ENCODE measurements around the gene OLIG3.

OLIG3 gene

DNA sequence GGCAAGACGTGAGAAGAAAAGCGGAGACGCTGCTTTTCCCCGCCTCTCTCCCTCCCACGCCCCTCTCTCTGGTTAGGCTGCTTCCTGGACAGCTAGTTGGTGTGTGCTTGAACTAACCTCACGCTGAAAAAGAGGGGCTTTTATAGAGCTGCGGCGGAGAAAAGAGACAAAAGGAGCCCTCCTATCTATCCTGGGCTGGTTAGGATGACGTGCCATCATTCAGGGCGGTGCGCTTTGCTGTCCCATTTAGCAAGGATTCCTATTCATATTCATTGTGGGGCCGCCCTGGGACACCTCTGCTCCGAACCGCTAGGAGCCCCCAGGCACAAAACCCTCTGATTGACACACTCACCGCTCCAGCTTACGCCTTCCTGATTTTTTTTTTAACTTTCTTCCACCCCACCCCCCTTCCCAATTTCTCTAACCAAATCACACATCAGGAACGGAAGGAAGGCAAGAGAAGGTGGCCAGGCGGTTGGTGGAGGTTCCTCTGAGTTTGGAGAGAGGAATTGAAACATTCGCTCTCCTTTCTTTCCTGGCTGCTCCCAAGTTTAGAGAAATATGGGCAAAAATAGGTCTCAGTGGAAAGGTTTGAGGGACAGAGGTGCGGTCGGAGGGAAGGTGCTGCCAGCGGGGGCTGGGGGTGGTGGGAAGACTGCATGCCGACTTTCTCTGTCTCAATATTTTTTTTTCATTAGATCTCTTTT, at the start of gene OLIG3:
OLIG3 (minus strand) TSS at position 114 of the 707 bp plus-strand sequence. CDS start 224 bp downstream, outside the sequence.
- no peak for FAIRE-seq

DNA sequence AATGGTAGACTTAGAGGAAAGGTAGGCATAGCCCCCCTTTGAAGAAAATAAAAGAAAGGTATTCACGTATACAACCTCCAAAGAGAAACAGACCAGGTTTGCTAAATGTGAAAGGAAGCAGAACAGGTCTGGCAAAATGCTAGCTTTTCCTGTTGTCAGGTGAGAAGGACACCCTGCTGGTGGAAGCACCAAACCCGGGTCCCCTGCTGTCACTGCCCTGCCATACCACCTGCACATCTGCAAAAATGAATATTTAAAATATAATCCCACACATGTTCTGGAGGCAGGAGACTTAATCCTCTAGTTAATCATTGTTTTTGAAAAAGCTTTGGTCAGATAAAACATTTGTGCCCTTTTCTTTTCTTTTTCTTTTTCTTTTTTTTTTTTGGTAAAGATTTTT, 48.9 kb upstream of the OLIG3 start:
- no peak for FAIRE-seq

DNA sequence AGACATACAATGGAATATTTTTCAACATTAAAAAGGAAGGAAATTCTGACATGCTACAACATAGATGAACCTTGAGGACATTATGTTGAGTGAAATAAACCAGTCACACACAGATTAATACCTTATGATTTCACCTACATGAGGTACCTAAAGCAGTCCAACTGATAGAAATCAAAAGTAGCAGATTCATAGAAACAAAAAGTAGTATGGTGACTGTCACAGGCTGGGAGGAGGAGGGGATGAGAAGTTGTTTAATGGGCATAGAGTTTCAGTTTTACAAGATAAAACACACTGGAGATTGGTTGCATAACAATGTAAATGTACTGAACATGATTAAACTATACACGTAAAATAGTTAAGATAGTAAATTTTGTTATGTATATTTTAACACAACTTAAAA, 48.5 kb upstream of the OLIG3 start:
- no peak for FAIRE-seq

DNA sequence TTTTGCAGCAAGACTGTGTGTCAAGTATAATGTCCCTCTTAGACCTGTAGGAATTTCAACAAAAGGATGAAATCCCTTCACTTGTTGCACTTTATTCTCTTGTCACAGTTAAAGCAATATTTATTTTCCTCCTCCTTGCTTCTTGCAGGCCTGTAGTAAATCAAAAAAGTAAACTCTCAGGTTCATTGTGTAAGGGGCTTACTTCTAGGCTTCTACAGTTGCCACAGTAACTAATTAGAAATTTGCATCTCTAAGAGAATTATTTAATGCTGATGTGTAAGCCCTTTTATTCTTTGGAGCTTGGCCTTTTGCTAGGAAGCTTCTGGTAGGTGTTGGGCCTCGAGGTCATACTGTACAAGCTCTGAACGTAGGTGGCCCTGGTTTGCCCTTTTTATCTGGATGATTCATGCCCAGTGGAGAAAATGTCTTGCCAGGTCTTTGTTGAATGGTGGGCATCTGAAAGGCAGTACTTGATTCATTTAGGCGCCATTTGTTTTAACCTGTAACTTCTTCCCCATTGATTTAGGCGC, 47.4 kb upstream of the OLIG3 start:
- no peak for FAIRE-seq

DNA sequence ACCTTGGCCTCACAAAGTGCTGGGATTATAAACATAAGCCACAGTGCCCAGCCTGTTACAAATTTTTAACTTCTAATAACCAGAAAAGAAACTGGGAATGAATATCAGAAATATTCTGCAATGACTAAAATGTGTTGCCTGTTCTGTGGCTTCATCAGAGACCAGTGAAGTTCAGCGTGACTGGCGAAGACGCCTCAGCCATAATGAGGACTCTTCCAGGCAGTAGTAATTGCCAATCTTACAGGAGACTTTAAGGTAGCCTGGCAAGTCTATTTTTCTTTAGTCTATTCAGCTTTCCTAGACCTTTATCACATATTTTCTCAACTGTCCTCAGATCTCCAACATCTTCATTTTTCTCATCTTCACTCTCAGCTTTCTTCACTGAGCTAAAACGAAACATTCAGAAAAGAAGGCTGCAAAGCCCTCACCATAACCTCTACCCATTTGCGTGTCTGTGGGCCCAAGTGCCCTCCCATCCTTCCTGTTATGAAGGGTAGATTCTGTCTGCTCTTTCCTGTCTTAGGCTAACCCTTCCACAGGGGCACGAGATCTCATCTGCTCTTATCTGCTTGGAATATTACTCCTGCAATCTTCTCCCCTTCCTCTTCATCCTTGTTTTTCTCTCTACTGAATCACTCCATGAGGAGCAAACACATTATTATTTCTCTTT, 42.0 kb upstream of the OLIG3 start:
- no peak for FAIRE-seq

DNA sequence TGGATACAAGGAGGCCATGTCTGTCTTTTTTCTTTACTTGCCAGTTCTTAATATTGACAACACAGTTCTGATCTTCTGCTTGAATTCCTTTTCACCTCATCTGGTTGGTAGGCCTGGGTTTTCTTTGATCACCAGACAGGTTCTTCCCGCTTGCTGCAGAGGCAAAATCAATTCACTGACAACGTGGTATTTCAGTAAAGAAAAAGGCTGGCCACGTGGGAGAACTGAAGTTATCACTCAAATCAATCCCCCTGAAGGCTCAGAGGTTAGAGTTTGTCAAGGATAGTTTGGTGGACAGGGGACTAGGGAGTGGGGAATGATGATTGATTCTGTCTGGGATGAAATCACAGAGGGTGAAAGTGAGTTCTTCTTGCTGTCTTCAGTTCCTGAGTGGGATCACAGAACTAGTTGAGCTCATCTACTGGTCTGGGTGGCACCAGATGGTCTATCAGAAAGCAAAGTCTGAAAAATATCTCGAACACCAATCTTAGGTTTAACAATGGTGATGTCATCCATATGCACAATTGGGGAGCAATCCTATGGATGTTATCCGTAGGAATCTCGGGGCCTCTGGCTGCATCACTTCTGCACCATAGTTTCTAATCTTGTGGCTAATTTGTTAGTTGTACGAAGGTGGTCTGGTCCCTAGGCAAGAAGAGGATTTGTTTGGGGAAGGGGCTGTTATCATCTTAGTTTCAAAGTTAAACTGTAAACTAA, 37.3 kb upstream of the OLIG3 start:
- FAIRE-seq: no peak

DNA sequence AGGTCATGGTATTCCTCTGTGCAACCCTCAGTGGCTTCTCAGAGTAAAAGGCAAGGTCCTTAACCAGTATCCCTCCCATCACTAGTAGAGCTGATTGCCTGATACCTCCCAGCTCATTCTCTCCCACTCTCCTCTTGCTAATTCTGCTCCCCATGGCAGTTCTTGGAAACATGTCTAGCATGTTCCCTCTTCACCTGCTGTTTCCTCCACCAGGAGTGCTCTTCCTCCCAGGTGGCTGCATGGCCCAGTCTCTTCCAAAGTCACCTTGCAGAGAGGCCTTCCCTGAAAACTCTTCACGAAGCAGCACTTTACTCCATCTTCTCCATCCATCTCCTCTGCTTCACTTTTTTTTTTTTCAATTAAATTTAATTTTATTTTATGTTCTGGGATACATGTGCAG, 36.2 kb upstream of the OLIG3 start:
- FAIRE-seq: no peak

DNA sequence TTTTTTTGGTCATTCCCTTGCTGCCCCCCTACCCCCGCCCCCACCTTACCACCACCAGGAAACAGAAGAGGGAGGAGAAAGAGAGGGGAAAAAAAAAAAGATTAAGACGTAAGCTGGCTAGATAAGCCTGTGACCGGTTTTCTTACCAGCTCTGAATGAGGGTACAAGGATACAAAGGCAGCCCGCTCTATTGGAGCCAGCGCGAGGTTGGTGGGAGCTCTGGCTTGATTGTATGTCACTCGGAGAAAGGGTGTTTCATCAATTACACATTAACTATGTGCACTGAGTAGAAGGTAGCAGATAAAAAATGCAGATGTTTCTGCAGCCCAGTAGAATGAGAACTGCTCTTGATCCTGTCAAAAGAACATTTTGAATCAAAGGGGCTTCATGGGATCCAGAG, 28.6 kb upstream of the OLIG3 start:
- FAIRE-seq: no peak

DNA sequence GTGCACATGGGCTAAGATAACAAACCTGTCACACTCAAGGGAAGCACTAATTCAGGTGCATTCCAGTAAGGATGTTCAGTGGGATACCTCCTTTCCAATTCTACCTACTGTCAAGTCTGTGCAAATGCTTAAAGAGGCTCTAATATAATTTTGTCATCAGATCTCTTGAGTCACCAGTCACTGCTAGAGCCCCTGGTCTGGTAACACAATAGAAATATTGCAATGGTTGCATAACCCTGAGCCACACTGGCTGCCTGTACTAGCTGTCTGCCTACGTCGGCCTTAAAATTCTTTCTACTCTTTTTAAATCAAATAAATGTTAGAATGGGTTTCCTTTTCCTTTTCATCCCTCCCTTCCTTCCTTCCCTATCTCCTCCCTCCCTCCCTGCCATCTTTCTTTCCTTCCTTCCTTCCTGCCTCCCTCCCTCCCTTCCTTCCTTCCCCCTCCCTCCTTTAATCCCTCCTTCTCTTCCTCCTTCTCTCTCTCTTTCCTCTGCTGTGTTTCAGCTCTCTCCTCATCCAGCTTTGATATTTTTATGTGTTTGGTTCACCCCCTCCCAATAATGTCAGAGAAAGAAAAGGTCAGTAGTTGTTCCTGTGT, 28.1 kb upstream of the OLIG3 start:
- no peak for FAIRE-seq

DNA sequence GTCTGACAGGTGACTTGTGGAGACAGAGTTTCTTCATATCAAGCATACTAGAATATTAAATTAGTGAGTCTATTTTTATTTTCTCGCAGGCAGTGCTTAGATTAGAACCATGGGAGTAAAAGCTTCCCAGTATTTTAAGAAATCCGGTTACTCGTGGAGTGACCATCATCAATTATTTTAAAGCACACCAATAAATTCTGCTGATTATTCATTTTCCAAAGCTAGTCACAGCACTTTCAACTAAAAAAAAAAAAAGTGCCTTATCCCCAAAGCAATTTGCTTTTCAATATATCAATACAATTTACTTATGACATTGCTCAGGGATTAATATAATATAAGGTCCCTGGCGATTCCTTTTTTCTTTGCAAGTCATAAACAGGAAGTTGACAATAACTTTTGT, 26.3 kb upstream of the OLIG3 start:
- FAIRE-seq: no peak

DNA sequence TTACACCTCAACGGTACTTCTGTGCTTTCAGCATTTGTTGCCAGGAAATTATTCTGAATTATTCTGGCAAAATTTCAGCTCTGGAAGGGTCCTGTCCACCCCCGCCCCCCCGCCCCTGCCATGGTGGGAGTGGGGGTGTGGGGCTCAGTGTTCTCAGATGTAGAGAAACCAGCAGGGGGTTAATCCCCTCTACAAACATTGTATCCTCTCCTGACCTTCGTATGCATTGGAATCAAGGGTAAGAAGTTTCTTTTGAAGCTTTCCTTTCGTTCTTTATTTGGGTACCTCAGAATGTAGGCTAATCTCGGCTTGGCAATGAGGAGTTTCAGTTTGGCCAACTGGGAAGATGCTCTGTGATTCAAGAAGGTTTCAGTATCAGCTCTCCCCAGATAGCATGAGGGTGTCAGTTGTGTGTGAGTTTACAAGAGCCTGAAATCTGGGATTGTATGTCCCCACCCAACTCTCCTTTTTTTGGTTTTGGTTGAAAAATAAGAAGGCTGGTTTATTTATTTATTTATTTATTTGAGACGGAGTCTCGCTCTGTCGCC, 25.5 kb upstream of the OLIG3 start:
- FAIRE-seq: no peak

DNA sequence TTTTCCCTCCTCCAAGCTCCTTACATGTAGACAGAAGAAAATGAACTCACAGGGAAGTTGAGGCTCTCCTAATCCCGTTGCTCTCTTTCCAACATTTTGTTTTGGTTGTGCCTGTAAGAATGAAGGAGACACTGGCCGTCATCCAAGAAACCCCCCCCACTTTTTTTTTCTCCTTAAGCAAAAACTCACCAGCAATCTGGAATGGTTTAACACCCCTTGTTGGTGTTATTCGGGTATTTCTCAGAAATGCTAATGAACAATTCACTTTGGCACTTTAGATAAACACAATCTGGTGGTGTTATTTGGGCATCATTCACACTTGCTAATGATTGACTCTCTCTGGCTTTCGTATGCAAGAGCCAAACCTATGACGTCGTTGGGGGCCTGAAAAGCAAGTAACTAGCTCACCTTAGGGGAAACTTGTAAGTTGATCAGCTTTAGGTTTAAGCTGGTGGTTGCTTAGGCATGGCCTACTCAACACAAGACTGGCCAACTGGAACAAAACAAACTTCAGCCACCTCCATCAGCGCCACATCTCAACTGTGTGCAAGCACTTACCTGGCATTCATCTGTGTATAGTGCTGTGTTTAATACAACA, 24.3 kb upstream of the OLIG3 start:
- no peak for FAIRE-seq

DNA sequence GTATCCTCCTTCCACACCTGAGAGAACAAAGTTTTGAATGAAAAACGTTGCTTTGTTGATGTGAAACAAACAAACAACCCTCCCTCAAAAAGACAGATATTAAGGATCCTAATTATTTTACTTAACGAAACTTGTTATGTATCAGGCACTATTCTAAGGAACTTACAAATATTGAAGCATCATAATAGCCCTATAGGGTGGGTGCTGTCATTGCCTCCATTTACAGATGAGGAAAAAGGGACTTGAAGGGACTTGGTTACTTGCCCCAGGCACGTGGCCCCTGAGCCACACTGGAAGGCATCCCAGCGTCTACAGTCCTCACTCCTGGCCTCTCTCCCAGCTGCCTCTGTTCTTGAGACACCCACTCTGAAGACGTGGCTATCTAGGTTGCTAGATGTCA, 20.2 kb upstream of the OLIG3 start:
- FAIRE-seq: no peak

DNA sequence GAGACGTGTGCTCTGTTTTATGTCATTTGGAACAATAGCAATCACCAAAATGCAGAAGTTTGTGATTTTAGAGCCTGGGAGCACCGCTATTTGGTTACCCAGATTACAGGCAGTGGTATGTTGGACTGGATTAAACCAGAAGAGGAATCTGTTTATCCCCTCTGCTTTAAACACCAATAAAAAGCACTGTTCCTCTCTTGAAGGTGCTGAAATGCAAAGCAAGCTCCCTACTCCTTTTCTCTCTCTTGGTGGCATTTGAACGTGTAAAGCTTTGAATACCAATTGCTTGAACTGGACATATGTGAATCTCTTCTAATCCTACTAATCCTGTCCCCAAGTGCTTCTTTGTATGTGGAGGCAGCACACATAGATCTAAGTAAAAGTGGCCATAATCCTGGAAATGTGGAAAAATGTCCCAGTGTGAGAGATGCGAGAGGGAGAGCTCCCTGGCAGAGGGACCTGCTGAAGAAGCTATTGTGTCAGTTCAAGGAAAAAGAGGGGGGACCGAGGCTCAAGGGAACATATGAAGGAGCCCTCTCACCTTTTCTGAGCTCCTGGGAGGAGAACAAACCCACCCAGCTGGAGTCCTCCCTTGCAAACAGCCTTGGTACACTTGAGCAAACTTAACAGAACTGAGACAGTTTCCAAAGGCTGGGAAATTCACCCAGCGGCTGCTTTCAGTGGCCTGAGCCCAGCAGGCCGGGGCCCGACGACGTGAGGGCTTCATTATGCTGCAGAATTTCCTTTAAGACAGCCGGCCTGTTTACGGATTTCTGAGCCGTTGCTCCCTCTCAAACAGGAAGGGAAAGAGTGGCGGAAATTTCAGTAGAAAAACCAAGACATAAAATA, 18.8 kb upstream of the OLIG3 start:
- FAIRE-seq: no peak

DNA sequence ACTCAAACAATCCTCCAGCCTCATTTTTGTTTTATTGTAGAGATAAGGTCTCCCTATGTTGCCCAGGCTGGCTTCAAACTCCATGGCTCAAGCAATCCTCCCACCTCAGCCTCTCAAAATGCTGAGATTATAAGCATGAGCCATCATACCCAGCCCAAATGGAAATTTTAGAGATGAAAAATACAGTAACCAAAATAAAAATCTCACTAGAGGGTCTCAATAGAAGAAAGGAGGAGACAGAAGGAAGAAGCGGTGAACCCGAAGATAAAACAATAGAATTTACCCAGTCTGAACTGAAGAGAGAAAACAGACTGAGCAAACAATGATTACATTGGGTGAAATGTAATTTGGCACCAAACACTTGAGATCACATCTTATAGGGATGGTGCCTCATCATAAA, 16.7 kb upstream of the OLIG3 start:
- FAIRE-seq: no peak

DNA sequence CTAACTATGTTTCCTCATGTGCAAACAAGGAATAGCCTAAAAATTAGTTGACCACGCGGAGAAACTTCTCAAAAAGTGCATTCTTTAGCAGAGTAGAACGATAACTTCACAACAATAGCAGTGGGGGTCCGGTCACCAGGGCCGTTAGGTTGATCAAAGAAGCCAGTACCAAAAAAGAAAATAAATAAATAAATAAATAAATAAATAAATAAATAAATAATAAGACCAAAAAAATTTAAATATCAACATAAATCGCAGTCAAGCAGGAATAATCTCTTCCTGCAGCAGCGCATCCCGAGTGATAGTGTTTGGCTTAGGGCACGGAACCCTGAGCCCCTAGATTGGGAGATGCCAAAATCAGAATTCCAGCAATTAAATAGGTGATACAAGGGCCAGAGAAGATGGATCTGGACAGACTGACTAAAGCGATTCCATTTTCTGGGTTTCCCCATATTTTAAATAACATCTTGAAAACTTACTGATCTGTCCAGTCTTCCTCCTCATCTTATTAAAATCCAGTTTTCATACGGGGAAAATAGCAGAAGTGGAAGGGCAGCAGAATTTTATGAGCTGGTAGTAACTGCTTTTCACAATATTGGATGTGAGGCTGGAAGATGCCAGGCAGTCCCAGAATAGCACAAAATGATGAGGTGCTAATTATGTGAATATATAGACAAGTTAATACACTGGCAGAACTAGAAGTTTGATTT, 4.4 kb upstream of the OLIG3 start:
- FAIRE-seq: no peak

DNA sequence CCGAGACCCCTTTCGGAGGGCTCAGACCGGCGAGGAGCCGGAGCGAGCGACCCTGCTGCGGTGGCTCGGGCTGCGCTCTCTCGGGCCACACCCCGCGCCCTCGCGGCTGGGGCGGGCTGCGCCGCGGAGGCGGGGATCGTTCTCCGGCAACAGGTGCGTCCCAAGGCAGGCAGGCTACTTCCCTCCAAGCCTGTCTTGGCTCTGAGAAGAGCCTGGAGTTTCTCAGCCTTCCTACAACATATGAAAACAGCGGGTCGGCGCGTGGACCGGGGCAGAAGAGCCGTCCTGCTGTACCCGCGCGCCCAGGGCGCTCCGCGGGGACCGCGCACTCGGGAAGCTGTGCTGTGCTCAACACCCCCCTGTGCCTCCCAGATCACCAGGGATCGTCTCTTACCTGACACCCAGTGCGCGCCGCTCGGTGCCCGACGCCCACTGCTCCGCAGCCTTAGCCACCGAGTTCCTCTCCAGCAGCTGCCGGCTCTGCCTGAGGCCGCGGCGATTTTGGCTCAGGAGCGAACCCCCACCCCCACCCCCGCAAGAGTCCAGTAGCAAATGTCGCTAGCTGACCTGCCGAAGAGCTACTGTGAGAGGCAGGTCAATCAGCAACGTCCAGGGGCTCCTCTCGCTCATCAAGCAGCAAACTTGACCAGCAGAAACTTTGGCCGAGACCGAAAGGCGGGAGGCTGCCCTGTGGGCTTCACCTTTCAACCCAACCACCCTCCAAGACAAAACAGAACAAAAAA, 3.7 kb upstream of the OLIG3 start:
- no peak for FAIRE-seq

DNA sequence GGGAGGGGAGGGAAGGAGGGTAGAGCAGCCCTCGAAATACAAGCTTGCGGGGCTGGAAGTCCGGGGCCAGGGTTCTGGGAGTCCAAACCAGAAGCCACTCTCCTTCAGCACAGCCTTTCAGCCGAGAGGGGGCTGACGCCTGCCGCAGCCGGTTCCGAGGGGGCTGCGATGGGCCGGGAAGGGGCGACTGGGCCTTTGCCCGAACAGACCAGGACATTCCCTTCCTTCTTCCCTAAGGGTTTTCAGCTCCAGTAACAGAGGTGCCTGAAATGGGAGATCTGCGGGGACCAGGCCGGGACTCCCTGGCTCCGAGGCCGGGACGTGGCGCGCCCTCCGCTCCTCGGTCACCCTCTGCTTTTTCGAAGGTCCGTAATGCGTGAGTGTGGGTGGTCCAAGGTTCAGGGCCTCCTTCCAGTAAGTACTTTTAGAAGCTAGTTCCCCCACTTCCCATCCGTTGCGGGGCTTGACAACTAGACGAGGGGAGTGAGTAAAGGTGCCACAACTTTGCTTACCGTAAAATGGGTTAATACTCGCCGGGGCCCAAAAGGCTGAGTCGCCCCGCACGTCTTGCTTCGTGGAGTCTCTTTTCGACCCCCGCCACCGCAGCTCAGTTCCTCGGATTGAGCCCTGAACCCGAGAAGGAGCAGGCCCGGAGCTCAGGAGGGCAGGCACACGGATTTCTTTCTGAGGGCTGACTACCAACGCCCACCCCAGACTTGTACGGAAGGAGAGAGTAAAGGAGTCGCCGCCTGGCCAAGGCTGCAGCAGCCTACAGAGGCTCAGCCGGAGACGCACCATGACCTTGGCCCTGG, 2.9 kb upstream of the OLIG3 start:
- no peak for FAIRE-seq

DNA sequence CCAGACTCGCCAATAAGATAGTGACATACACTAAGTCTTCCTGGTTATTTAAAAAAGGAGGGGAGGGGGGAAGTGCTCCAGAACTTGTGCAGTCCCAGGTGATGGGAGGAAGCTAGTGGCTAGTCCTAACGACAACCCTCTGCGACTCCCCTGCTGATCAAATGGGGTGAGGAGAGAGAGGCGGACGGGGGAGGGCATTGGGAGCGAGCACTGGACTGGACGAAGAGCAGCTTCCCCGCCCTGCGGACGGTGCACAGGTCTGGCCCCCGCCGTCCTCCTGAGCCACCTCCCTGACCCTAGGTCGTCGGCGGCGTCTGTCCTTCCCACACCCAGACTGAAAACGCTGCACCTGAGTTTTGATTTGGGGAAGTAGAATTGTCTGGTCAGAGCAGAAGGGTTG, 2.2 kb upstream of the OLIG3 start:
- no peak for FAIRE-seq

All from islet of Langerhans (tissue), 1 donor.